Activated CD4-positive, alpha-beta T cell treated with anti-CD3 and anti-CD28 coated beads, Interleukin-2, amount 50 U/mL, for 48 hours (primary cell): ENCODE data around the gene EPB41L4A.

Source experiments
- DNase-seq, 2 experiments: peaks; one replicate each; pipeline ENCODE4 v3.0.0-alpha.2; 2020

Gene EPB41L4A

GRCh38 chr5:112353678-112354077 is 65.4 kb downstream of the EPB41L4A start:
- no peak for DNase-seq

GRCh38 chr5:112351225-112351624 is 67.9 kb downstream of the EPB41L4A start:
- no peak for DNase-seq

DNA sequence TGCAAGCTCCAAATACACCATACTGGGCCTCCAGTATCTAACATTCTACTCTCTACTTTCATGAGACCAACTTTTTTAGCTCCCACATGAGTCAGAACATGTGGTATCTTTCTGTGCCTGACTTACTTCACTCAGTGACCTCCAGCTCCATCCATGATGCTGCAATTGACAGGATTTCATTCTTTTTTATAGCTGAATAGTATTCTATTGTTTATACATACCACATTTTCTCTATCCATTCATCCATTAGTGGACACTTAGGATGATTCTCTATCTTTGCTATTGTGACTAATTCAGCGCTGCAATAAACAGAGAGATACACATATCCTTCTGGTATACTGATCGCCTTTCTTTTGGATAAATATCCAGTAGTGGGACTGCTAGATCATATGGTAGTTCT is 68.5 kb downstream of the EPB41L4A start:
- no peak for DNase-seq

GRCh38 chr5:112349371-112349770 is 69.7 kb downstream of the EPB41L4A start:
- no peak for DNase-seq

DNA sequence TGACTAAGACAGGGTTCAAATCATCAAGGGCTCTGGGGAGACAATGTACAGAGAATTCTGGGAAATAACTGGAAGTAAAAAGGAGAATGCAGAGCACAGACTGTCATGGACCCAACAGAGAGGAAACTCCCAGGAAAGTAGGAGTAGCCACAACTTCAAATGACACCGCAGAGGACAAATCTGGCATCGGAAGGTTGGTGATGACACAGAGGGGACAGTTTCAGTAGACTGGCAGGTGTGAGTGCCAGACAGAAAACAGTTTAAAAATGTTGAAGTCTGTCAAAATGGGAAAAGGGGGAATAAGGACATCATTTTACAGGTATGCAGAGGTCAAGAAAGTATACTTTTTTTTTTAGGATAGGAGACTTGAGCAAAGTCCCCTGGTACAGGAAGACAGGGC is 70.2 kb downstream of the EPB41L4A start:
- DNase-seq: no peak

DNA sequence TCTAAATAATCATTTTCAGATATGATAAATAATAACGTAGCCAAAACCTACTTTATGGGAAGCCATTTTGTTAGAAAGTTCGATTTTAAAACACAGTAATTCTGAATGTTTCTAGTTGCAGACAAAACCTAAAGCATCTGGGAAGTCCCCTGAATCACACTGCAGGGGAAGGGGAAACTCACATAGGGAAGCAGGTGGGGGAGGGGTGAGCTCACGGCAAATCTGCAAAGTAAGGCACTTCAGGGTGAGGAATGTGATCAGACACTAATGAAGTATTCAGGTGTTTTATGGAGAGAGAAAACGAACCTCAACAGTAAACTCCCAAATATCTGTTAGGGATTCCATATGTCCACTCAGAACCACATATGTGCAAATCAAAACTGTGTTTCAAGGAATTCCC is 70.7 kb downstream of the EPB41L4A start:
- DNase-seq: no peak

DNA sequence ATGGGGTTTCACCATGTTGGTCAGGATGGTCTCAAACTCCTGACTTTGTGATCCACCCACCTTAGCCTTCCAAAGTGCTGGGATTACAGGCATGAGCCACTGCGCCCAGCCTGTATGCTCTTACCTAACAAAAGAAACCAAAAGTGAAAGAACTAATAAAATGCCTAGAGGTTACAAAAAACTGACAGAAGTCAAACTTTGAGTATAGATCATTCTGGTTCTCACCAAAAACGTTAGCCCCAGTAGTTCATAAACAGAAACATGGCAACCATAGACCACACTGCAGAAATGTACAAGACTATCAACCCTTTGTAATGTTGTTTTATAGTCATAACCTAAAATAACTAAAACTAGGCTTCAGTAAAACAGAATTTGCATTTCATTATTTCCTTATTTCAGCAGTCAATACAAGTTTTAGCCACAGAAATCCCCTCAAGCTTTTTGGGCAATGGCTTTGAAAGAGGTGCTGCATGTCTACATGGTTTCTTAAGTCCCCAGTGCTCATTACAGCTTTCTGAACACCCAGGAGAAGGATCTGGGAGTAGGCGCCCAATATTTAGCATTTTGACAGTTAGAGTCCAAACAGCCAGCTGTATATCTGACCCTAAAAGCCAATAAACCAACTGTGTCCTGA is 72.5 kb downstream of the EPB41L4A start:
- no peak for DNase-seq

DNA sequence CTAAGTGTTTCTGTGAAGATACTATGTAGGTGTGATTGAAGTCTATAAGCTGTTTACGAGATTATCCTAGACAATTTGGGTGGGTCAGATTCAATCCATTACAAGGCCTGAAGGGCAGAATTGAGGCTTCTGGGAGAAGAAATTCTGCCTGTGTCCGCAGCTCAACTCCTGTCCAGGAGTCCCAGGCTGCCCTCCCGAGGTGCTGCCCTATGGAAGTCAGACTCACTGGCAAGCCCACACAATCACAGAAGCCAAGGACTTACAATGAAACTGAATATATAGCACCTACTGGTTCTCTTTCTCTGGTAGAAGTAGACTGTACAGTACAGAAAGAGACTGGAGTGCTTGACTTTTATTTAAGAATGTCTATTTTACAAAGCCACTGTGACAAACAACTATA is 74.5 kb downstream of the EPB41L4A start:
- DNase-seq: no peak

DNA sequence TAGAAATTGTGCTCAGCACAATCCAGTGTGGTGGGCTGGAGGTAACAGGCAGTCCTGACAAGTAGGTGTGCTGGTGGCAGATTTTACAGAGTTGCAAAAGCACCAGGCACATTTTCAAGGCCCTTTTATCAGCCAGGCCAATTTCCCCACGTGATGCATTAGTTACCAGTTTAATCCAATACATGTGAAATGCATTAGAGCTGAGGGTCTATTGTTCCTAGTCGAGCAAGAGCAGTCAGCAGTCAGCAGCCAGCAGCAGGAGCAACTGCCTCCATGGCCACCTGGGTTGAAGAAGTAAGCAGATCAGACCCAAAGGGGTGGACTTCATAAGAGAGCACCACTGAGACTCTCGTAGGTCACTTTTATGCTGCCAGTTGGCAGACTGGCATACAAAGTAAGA is 76.7 kb downstream of the EPB41L4A start:
- DNase-seq: no peak

GRCh38 chr5:112339761-112340160 is 79.3 kb downstream of the EPB41L4A start:
- no peak for DNase-seq

- no peak for DNase-seq
These were observed 80.3 kb downstream of the EPB41L4A start for GRCh38 chr5:112338681-112339337.

DNA sequence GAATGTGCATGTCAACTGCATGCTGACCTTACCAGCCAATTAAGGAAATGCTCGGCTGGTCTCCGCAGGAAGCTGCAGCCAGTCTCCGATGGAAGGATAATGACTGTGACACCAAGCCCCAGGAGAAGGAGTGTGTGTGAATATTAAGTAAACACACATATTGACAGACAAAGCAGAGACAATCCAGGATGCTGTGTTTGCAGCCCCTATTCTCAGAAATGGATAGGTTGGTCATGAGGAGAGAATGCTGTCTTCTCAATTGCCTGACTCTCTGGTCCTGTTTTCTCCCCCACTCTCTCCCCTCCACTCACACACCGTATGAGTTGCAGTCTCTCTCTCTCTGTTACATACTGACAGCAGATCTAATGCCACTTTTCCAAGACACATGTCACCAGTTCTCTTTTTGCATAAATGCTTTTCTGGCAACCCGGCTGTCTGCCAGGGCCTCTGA is 85.7 kb downstream of the EPB41L4A start:
- DNase-seq: no peak

- DNase-seq: no peak
These were observed 87.2 kb downstream of the EPB41L4A start for GRCh38 chr5:112331892-112332291.

DNA sequence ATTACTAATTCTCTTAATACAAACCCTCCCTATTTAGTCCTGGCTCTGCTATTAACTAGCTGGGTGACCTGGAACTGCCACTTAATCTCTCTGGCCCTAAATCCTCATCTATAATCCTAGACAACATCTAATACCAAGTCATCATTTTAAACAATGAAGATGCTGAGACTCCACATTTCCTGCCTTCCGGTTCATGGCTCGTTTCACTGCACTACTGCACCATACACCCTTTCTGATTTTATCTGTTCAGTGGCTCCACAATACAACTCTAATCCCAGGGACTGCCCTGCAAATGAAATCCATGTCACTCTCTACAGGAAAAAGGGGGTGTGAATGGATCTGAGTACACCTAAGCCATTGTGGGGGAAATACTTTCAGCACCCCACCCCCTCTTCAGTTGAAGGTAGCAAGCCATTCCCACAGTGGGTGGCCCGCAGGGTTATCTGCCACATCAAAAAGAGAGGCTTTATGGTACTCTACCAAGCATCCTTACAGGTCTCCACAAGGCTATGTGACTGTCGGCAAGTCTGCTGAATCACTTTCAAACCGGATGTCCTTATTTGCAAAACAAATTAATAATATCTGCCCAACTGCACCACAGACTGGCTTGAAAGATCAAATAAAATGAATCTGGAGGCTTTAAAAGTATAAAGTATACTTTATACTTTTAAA is 89.5 kb downstream of the EPB41L4A start:
- DNase-seq: no peak

DNA sequence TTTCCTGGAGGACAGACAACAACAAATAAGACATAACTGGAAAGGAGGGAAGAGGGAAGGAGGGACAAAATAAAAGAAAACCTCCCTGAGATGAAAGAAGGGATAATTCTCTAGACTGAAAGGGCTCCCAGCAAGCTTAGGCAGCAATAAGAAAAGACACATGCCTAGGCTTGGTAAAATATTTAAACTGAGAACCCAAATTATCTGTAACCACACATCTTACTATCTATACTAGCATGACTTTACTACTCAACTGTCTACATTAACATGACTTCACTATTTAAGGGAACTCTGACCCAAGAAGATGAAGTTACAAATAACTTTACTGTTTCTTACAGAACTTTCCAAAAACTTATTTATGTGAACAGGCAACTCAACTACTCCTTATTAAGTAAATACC is 95.9 kb downstream of the EPB41L4A start:
- no peak for DNase-seq

DNA sequence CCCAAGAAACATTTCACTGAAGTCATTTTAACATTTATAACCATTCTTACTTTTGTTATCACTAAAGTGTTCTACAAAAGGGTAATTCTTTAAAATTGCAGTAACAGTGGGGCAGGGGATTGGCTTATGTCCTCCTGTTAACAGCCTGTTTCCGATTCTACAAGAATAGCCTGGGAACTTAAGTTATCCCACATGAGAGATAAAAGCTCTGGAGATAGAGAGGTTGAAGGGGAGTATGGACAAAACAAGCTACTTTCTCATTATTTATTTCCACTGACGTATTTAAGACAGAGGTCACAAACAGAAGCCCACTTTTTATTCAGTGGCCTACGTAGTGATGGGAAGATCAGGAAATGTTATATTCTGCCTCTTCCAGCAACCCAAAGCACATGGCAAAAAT is 98.7 kb downstream of the EPB41L4A start:
- no peak for DNase-seq

DNA sequence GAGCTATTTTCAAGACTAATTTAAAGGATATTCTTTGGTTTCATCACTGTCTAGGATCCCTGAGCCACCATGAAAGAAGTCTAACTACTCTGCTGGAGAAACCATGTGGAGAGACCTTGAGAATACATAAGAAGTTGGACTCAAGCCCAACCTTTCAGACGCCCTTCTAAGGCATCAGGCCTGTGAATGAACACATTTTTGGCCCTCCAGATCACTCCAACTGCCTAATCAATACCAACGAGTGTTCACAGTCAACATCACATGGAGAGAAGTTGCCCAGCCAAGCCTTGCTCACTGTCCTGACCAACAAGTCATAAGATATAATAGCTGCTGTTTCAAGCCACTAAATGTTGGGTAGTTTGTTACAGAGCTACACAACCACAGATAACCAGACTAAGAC is 100.7 kb downstream of the EPB41L4A start:
- no peak for DNase-seq

- DNase-seq: no peak
These were observed 101.2 kb downstream of the EPB41L4A start for GRCh38 chr5:112317866-112318265.

- no peak for DNase-seq
These were observed 102.3 kb downstream of the EPB41L4A start for GRCh38 chr5:112316731-112317130.

GRCh38 chr5:112316006-112316405 is 103.1 kb downstream of the EPB41L4A start:
- no peak for DNase-seq

- no peak for DNase-seq
These were observed 106.5 kb downstream of the EPB41L4A start for GRCh38 chr5:112312295-112313275.

GRCh38 chr5:112310746-112311145 is 108.3 kb downstream of the EPB41L4A start:
- no peak for DNase-seq

- DNase-seq: no peak
These were observed 110.5 kb downstream of the EPB41L4A start for GRCh38 chr5:112308608-112309007.
